DMS53 (cell line): ENCODE data around the gene IFIT1B.
A peak's percentile ranks its signal among the peaks of the same experiment; 100 is the strongest.
"Not testable (repeated sequence)": the region's sequence is repeated elsewhere in the genome, so short reads cannot be mapped to it uniquely, and the experiment has no call there.

ENCODE experiments used
- DNase-seq: peaks from one replicate; lab custom pipeline; 2025; lab: John Stamatoyannopoulos, UW

The IFIT1B gene

GRCh38 chr10:89348975-89349374 is 28.9 kb upstream of the IFIT1B start:
- no peak for DNase-seq

DNA sequence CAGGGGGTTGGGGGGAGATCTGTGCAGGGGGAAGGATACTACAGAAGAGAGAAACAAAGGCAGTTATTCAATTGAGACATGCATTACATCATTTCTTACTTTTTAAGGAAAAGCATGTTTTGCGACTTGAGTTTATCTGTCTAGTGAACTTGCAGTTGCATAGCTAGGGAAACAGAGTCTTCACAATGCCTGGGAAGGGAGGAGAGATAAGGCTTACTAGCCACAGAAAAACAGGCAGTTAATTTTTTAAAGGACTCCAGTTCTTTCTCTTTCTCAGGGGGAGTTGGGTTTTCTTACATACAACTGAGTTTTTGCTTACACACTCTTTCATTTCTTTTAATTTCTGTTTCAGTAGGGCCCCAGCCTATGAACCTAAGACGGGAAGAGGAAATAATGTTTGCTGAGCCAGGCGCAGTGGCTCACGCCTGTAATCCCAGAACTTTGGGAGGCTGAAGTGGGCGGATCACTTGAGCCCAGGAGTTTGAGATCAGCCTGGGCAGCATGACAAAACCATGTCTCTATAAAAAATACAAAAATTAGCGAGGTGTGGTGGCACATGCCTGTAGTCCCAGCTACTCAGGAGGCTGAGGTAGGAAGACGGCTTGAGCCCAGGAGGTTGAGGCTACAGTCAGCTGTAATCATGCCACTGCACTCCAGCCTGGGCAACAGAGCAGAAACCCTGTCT is 27.1 kb upstream of the IFIT1B start:
- DNase-seq = not testable (repeated sequence)

- DNase-seq = no peak
These were observed 26.5 kb upstream of the IFIT1B start for GRCh38 chr10:89351412-89351779.

- no peak for DNase-seq
These were observed 25.9 kb upstream of the IFIT1B start for GRCh38 chr10:89351780-89352597.

GRCh38 chr10:89352802-89353201 is 25.1 kb upstream of the IFIT1B start:
- no peak for DNase-seq

DNA sequence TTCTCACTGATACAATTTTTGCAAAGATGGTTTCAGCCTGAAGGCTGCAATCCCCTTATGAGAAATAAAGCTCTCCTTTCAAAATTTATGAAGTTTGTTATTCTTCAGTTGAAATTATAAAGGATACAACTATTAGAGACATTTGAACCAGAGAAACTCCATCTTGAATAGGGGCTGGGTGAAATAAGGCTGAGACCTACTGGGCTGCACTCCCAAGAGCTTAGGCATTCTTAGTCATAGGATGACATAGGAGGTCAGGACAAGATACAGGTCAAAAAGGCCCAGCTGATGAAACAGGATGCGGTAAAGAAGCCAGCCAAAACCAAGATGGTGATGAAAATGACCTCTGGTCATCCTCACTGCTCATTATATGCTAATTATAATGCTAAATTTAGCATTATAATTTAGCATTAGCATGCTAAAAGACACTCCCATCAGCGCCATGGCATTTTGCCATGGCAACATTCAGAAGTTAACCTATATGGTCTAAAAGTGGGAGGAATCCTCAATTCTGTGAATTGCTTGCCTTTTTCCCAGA is 22.4 kb upstream of the IFIT1B start:
- DNase-seq = no peak

DNA sequence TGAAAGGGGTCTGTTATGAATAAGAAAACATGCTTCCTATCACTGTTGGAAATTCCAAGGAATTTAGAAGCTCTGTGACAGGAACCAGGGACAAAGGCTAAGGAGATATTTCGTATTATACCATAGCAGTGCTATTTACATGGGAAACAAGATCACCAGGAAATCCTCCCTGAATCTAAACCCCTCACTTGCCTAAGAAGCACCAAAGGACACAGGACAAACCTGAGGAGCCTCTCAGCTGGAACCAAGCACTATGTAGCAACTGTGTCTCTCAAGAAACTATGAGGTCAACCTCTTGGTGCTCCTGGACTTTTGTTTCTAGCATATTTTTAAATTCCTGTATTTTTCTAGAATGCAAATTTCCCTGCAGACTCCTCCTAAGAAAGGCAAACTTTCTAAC is 20.8 kb upstream of the IFIT1B start:
- DNase-seq = no peak

DNA sequence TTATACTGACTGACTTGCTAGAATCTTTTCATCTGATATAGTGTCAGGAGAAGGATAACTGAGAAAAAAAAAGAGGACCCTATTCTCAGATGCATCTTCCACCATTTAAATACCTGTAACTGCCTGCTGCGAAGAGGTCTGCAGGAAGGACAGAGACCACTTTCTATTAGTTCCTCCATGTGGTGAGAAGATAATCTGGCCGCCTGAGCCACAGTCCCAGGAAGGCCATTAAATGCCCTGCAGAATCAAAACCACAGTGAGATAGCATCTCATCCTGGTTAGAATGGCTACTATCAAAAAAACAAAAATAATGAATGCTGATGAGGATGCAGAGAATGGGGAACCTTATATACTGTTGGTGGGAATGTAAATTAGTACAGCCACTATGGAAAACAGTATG is 19.9 kb upstream of the IFIT1B start:
- no peak for DNase-seq

DNA sequence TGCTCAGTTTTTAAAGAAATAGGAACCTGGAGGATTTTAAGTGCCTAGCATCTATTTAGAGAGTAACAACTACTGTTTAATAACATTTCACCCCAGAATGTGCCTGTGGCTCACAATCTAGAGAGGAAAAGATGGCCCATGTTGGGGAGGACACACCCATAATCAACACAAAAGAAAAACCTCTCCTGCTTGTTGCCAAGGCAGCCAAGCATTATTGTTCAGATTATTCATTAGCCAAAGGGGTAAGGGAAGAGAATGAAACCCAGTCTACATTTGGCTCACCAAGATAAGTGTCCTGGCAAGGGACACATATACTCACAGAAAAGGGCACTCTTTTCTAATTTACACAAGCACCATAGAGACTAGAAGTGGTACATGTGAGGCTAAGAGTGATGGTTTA is 17.7 kb upstream of the IFIT1B start:
- peak; percentile 78 for DNase-seq

GRCh38 chr10:89362929-89363328 is 14.9 kb upstream of the IFIT1B start:
- DNase-seq = no peak

- no peak for DNase-seq
These were observed 14.0 kb upstream of the IFIT1B start for GRCh38 chr10:89363729-89364442.

DNA sequence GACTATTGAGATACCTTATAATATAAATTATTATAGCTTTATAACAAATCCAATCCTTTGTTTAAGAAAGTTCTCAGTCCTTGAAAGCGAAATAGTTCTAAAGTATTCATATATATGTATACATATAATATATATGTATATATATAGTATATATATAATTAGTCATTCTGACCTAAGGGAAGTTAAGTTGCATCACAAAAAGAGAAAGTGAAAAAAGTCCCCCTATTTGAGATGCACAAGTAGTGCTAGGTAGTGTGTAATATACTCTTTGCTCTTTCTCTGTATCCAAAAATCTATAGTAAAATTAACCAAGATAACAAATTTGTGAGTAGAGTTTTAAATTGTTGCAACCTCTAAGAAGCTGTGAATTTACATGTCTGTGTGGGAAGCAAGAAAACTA is 13.3 kb upstream of the IFIT1B start:
- DNase-seq = no peak

GRCh38 chr10:89367529-89367928 is 10.3 kb upstream of the IFIT1B start:
- DNase-seq = peak; percentile 11

GRCh38 chr10:89368129-89368528 is 9.7 kb upstream of the IFIT1B start:
- DNase-seq = no peak

DNA sequence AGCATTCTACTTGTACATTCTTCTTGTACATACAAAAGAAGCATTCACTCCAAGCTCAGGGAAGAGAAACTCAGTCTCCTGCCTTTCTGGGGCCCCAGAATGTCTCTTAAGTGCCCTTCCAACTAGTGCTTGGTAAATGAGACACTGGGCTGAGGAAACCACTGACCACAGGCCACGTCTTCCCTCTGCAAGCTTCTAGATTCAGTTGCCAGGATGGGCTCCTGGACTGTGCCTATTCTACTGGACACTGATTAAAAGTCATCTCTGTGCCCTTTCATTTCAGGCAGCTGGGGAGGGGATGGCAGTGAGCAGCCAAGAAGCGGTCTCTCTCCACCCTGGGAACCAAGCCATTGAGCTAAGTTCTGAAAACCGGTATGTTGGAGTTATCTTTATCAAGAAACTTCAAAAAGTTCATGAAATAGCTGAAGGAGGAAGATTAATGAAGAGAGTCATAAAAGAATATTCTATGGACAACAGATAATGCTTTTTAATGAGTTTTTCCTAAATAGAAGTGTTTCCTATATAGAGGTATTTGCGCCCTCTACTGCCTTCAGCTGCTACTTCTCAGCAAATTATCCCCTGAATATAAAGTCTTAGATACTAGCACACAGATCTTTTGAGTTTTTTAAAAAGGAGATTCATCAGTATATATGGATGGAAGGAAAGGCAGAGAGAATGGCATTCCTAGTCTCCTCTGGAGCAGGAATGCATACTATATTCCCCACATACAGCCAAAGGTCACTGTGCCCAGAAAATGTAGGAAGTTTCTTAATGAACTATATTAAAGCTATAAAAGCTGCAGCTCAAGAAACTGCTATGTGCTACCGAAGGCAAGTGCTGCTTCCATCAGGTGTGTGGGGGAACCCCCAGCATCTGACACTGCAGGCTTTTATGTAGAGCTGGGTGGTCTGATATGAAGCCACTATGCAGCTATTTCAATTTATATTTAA is 8.4 kb upstream of the IFIT1B start:
- peak; percentile 47 for DNase-seq

GRCh38 chr10:89371079-89371478 is 6.8 kb upstream of the IFIT1B start:
- no peak for DNase-seq

DNA sequence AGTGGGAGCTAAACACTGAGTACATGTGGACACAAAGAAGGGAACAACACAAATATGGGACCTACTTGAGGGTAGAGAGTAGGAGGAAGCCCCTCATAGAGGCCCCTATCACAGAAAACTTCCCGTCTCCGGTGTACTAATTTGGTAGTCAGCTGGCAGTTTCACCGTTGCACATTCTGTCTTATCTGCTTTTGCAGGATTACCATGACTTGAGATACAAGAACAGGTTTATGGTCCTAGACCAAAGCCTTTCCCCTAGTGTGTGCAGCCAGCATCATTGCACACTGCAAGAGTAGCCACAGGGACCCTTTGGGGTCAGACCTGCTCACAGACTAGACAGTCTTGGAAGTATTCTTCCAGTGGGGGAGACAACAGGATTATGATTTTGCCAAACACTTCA is 5.9 kb upstream of the IFIT1B start:
- DNase-seq = no peak

GRCh38 chr10:89373916-89374711 is 3.7 kb upstream of the IFIT1B start:
- DNase-seq = peak; percentile 79

DNA sequence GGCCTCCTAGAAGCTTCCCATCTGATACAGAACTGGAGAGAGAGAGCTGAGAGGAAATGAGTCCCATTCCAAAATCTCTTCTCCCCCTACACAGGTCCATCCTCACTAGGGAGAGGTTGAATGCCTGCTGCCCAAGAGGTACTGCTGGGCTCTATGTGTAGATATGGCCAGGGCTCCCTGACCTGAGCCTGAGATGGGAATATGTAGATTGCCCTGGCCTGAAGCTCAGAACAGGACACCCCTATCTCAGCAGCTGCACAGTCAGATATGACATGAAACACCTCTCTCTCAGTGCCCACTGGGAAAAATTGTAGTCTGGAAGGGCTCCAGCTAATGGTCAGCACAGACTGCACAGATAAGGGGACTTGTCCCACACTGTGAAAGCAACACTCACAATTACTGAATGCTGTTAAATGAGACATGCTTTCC is 3.1 kb upstream of the IFIT1B start:
- no peak for DNase-seq

GRCh38 chr10:89379103-89379502 is 1.2 kb downstream of the IFIT1B start:
- DNase-seq = no peak

DNA sequence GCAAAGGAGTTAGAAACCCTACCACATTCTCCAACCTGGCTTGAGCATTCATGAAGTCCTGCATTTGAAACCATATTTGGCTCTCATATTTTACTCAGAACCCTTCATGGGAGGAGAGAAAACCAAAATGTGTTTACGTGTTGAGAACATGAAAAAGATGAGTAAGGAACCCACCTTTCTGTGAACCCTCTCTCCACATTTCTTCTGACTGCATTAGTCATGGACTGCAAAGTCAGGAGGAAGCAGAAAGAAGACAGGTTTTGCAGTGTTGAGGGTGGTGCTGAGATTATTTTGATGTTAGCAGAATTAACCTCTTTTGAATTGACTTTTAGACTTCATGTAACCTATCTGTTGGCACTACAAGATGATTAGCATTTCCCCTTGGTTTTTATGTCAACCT is 4.9 kb downstream of the IFIT1B start:
- DNase-seq = no peak
